Measurements from ENCODE around the gene TRAM2. TPM values are rescaled to one million over a fixed set of nuclear protein-coding genes. Genes with fewer than 3 reads are reported as not detected.
A peak's percentile ranks its signal among the peaks of the same experiment; 100 is the strongest.

Gene TRAM2
- total and polyA plus RNA-seq, 2 of the 13 experiments (the other 11 are each of a cell fraction or from before 2014, with no cell fraction given), result 49.1 to 72.5 TPM

DNA sequence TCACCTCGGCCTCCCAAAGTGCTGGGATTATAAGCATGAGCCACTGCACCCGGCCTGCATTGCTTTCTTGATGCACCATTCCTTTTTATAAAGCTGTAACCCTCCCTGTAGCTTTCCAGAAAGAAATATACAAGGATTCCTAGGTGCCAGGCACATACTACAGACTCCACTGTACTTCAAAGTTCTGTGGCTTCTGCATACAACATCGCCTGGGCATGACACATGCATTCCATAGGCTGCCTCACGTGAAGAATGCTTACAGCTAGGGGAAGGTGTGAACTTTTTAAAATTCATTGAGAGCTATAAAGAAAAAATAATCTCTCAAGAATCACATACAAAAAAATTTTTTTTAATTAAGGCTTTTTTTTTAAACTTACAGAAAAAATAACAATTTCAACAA lies 50.2 kb downstream of the TRAM2 start (continued):
- TF ChIP-seq, protein P1, sequence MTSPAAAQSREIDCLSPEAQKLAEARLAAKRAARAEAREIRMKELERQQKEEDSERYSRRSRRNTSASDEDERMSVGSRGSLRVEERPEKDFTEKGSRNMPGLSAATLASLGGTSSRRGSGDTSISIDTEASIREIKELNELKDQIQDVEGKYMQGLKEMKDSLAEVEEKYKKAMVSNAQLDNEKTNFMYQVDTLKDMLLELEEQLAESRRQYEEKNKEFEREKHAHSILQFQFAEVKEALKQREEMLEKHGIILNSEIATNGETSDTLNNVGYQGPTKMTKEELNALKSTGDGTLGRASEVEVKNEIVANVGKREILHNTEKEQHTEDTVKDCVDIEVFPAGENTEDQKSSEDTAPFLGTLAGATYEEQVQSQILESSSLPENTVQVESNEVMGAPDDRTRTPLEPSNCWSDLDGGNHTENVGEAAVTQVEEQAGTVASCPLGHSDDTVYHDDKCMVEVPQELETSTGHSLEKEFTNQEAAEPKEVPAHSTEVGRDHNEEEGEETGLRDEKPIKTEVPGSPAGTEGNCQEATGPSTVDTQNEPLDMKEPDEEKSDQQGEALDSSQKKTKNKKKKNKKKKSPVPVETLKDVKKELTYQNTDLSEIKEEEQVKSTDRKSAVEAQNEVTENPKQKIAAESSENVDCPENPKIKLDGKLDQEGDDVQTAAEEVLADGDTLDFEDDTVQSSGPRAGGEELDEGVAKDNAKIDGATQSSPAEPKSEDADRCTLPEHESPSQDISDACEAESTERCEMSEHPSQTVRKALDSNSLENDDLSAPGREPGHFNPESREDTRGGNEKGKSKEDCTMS (CRISPR knock-in tag; conservative IDR thresholded peaks at IDR 0.05), result no peak
- TF ChIP-seq ZNF451 (CRISPR knock-in tag; IDR thresholded peaks at IDR 0.05) (no peak), EED (CRISPR knock-in tag; IDR thresholded peaks at IDR 0.05) (no peak), TGIF2 (CRISPR knock-in tag; IDR thresholded peaks at IDR 0.05) (no peak)

DNA sequence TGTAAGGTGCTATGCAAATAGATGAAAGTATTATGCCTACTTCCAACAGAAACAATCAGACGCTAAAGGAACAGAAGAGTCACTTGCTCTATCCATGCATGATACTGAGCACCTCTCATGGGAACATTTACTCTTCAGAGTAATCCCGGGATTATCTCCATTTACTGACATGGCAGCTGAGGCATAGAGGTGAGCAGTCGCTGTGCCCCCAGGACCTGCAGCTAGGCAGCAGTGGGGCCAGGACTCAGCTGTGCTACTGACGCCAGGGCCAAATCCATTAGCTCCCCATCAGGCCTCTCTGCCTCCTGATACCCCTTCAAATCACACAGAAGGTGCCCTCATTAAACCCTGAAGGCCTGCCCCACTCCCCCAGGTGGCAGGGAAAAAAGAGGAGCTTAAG lies 51.9 kb downstream of the TRAM2 start:
- ChIA-PET CTCF (ENCODE audit: low intra/inter-chr PET ratio, low total read pairs) (no interaction called here), POLR2A (interaction anchor here (2.2 kb wide), 1 partner anchor 19 kb away, joined by 8 read pairs; no protein-coding TSS in a partner anchor)
- Histone ChIP-seq H3K79me2 (ENCODE audit: insufficient read depth, low read length) (peaks cover 39% of the 10 kb centered on the region), H3K9ac (ENCODE audit: insufficient read depth, low read depth, low read length) (no peak overlapping the region), H3K36me3 (replicated peaks in 1 of 2; ENCODE audit: control insufficient read depth in 1 of 2, insufficient read depth in 2 of 2, low read length in 2 of 2) (peaks cover 19 to 48% of the 10 kb centered on the region in 2 experiments), H3K4me3 (replicated peaks in 1 of 3; ENCODE audit: insufficient read depth in 1 of 3, low read depth in 2 of 3, low read length in 3 of 3) (no peak overlapping the region), H3K27me3 (ENCODE audit: control insufficient read depth in 1 of 2, insufficient read depth in 2 of 2, low read length in 2 of 2) (no peaks in the 10 kb centered on the region), H2AFZ (ENCODE audit: low read length) (no peak overlapping the region), H3K9me3 (ENCODE audit: low read length) (no peaks in the 10 kb centered on the region), H3K4me2 (ENCODE audit: low read depth, low read length) (no peak overlapping the region), H3K27ac (ENCODE audit: extremely low read length, insufficient read depth, low read length) (no peak overlapping the region), H4K20me1 (ENCODE audit: insufficient read depth, low read length) (0 out of 2 replicates have a peak, but pooled peaks cover 3% of the 10 kb centered on the region), H3K4me1 (ENCODE audit: insufficient read depth, low read length) (peaks cover 30% of the 10 kb centered on the region)
- ATAC-seq, result no peak
- BruUV-seq (replicated peaks), result no TSS peak
- WGBS (ENCODE audit: low lambda C conversion rate), result 85% methylated on average over 4 of the region's 4 CpGs
- intact Hi-C loops (cut with micrococcal nuclease; ENCODE audit: unreplicated experiment), result no loop called here
- no peak for FAIRE-seq
- in situ Hi-C loops (cut with HindIII; ENCODE audit: extremely low pct_ligation_motif_present, low pct_unique_long_range_greater_than_20kb), result no loop called here
- DNase-seq (ENCODE audit: low spot score), result no peak
- TF ChIP-seq MZF1 (CRISPR knock-in tag; IDR thresholded peaks at IDR 0.05; ENCODE audit: borderline replicate concordance) (no peak), ERF (CRISPR knock-in tag; IDR thresholded peaks at IDR 0.05) (no peak), RBM22 (optimal IDR thresholded peaks at IDR 0.05; ENCODE audit: low read length) (peak; percentile 41), ZNF660 (CRISPR knock-in tag; IDR thresholded peaks at IDR 0.05; ENCODE audit: borderline replicate concordance, low read depth) (no peak), GFI1 (CRISPR knock-in tag; IDR thresholded peaks at IDR 0.05; ENCODE audit: borderline replicate concordance) (no peak)

Data from HepG2 (cell line).